Right lobe of liver (tissue), 6 donors: Measurements from ENCODE around the gene PLCL2. TPM values are rescaled to one million over a fixed set of nuclear protein-coding genes. Genes with fewer than 3 reads are reported as not detected.

Experiments used
- ATAC-seq, 4 donors: fragments of 200-7000 bp; cut with Tn5 transposase; one replicate each; pipeline ENCODE4 v1.9.1; 2020; ENCODE audit warnings: mild to moderate bottlenecking in 4 of 4, moderate library complexity in 4 of 4
- DNase-seq, 3 donors: peaks; one replicate each; pipeline ENCODE4 v3.0.0-alpha.2; 2020
- H3K27ac ChIP-seq, 3 donors: fragments of 200-600 bp; one replicate each; pipeline ENCODE4 v1.8.0; 2022
- H3K27me3 ChIP-seq, 2 donors: fragments of 200-600 bp; one replicate each; pipeline ENCODE4 v1.8.0; 2022
- H3K36me3 ChIP-seq, 4 donors: fragments of 200-600 bp; sonication (generic) in 1 of 4; one replicate each; pipeline versions ENCODE4 v1.5.1 to v1.8.0; 2017 to 2022; ENCODE audit warnings: control low read depth in 1 of 4
- H3K4me1 ChIP-seq, 4 donors: fragments of 200-600 bp; sonication (generic) in 1 of 4; one replicate each; pipeline versions ENCODE4 v1.5.1 to v1.8.0; 2017 to 2022; ENCODE audit warnings: control low read depth in 1 of 4
- H3K4me3 ChIP-seq, 3 donors: fragments of 200-600 bp; one replicate each; pipeline ENCODE4 v1.8.0; 2022
- H3K9me3 ChIP-seq, 4 donors: fragments of 200-600 bp; sonication (generic) in 1 of 4; one replicate each; pipeline versions ENCODE4 v1.5.1 to v1.8.0; 2017 to 2022; ENCODE audit warnings: control low read depth in 1 of 4
- POLR2A ChIP-seq: fragments of 450-650 bp; IDR thresholded peaks from one replicate; pipeline ENCODE4 v1.6.1; 2017; ENCODE audit warnings: antibody characterized with exemption, mild to moderate bottlenecking
- WGBS: methylation state at CpG from one replicate; pipeline ENCODE4 v1.1.6; 2018; ENCODE audit warnings: low coverage, low lambda C conversion rate; ENCODE audit not compliant: insufficient coverage; ENCODE audit errors: missing lambda C conversion rate; 5-methylcytosine and 5-hydroxymethylcytosine counted together
- intact Hi-C, 2 donors: fragments of 100-400 bp; cut with DNase I; formaldehyde crosslinking; loops; one replicate each; pipeline versions ENCODE4 v1.11.2 to v1.14.1; 2022
- total RNA-seq, 6 experiments: library from RNA; depleted of rRNA in 2 of 6; stranded (reverse); fragments of >200 nt in 2 of 6; fragmentation: NEBNext Ultra II Directional in 3 of 6; extraction: Animal tissue kit (Norgen Biotek cat#: 25700) in 3 of 6; gene quantifications; one replicate each; pipeline versions ENCODE4 v1.1.0 to v1.2.4, GENCODE V29; 2016 to 2023
- TF ChIP-seq, protein P1 (sequence below), 4 donors: fragments of 200-600 bp in 3 of 4; fragments of 450-650 bp in 1 of 4; IDR thresholded peaks; one replicate each; pipeline versions ENCODE4 v1.5.1 to v1.8.0; 2016 to 2022; ENCODE audit warnings: antibody characterized with exemption in 4 of 4, mild to moderate bottlenecking in 2 of 4
- donor health status: DM: no; HTN: yes; CAD: no.
- donor health status: DM: no; HTN: no; CAD: no.
- donor health status: DM: no; HTN: no; CAD: no.
- donor health status: DM: no; HTN: yes; CAD: no.
- donor health status: DM: no; HTN: yes; CAD: no.

PLCL2 gene
- total RNA-seq, 6 experiments from 2014 or later: 4.6 to 8.2 (median 6.9) TPM

- Histone ChIP-seq H3K27me3 (no peaks in the 10 kb centered on the region), H3K4me1 (no peaks in the 10 kb centered on the region), H3K4me3 (no peak overlapping the region), H3K36me3 (no peaks in the 10 kb centered on the region), H3K27ac (no peak overlapping the region), H3K9me3 (no peaks in the 10 kb centered on the region)
- TF ChIP-seq POLR2A: no peak
- TF ChIP-seq, protein P1, sequence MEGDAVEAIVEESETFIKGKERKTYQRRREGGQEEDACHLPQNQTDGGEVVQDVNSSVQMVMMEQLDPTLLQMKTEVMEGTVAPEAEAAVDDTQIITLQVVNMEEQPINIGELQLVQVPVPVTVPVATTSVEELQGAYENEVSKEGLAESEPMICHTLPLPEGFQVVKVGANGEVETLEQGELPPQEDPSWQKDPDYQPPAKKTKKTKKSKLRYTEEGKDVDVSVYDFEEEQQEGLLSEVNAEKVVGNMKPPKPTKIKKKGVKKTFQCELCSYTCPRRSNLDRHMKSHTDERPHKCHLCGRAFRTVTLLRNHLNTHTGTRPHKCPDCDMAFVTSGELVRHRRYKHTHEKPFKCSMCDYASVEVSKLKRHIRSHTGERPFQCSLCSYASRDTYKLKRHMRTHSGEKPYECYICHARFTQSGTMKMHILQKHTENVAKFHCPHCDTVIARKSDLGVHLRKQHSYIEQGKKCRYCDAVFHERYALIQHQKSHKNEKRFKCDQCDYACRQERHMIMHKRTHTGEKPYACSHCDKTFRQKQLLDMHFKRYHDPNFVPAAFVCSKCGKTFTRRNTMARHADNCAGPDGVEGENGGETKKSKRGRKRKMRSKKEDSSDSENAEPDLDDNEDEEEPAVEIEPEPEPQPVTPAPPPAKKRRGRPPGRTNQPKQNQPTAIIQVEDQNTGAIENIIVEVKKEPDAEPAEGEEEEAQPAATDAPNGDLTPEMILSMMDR (IDR thresholded peaks at IDR 0.05): no peak
- 94% methylated on average over 2 of the region's 2 CpGs for WGBS
- intact Hi-C loops: no loop called here
- ATAC-seq (no peak), DNase-seq (no peak)
These were observed 23.3 kb upstream of the PLCL2 start for GRCh38 chr3:16861432-16861831.

GRCh38 chr3:16864610-16865313 is 20.0 kb upstream of the PLCL2 start:
- H3K27me3 ChIP-seq: no peaks in the 10 kb centered on the region
- intact Hi-C loops: no loop called here
- no peak overlapping the region for H3K4me3 ChIP-seq
- no peaks in the 10 kb centered on the region for H3K36me3 ChIP-seq
- H3K27ac ChIP-seq: no peak overlapping the region
- no peaks in the 10 kb centered on the region for H3K9me3 ChIP-seq
- 62% methylated on average over 5 of the region's 5 CpGs for WGBS
- no peaks in the 10 kb centered on the region for H3K4me1 ChIP-seq
- DNase-seq (no peak), ATAC-seq (peak in 2 of 4 donors; percentile 45 to 89)
- TF ChIP-seq, protein P1 (IDR thresholded peaks at IDR 0.05): no peak
- TF ChIP-seq POLR2A: no peak

GRCh38 chr3:16865335-16865734 is 19.4 kb upstream of the PLCL2 start:
- TF ChIP-seq, protein P1 (IDR thresholded peaks at IDR 0.05): no peak
- TF ChIP-seq POLR2A: no peak
- H3K27ac ChIP-seq: no peak overlapping the region
- no peaks in the 10 kb centered on the region for H3K36me3 ChIP-seq
- no peaks in the 10 kb centered on the region for H3K4me1 ChIP-seq
- 85% methylated on average over 1 of the region's 1 CpG for WGBS
- intact Hi-C loops: no loop called here
- DNase-seq: no peak
- no peaks in the 10 kb centered on the region for H3K27me3 ChIP-seq
- H3K9me3 ChIP-seq: no peaks in the 10 kb centered on the region
- ATAC-seq: no peak
- no peak overlapping the region for H3K4me3 ChIP-seq

DNA sequence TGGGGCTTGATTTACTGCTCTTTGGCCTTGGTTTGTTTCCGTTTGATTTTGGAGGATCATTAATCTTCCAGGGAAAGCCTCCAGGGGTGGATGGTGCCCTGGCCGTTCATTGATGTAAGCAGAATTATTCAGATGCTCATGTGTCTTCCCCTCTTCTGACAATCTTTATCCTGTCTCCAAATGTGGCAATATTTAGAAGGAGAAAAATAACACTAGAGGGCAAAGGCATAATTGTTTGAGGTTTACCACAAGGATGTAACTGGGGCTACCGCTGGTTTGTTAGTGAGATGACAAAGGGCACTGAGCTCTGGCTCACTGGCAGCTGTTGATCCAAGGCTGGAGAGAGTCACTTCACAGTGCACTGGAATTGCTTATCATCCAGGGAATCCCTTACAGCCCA is 18.2 kb upstream of the PLCL2 start:
- TF ChIP-seq, protein P1 (IDR thresholded peaks at IDR 0.05): no peak
- no peak for TF ChIP-seq POLR2A
- H3K4me3 ChIP-seq: no peak overlapping the region
- peak in 1 of 4 donors; percentile 44 for ATAC-seq
- no peaks in the 10 kb centered on the region for H3K4me1 ChIP-seq
- no peaks in the 10 kb centered on the region for H3K27me3 ChIP-seq
- intact Hi-C loops: no loop called here
- no peaks in the 10 kb centered on the region for H3K9me3 ChIP-seq
- no peaks in the 10 kb centered on the region for H3K36me3 ChIP-seq
- no peak for DNase-seq
- WGBS: 17% methylated on average over 3 of the region's 3 CpGs
- no peak overlapping the region for H3K27ac ChIP-seq
